Neural cell (in vitro differentiated cells): ENCODE data around the gene FAM177B.
A peak's percentile ranks its signal among the peaks of the same experiment; 100 is the strongest.

Experiments
- CTCF ChIP-seq: fragments of 450-650 bp; IDR thresholded peaks from 2 replicates; pipeline ENCODE4 v1.5.1; 2014; ENCODE audit warnings: antibody characterized with exemption, mild to moderate bottlenecking, moderate library complexity; ENCODE audit not compliant: poor library complexity, severe bottlenecking
- EP300 ChIP-seq: fragments of 450-650 bp; conservative IDR thresholded peaks from 2 replicates; pipeline ENCODE4 v1.6.1; 2014; ENCODE audit warnings: antibody characterized with exemption, mild to moderate bottlenecking, moderate library complexity; ENCODE audit not compliant: poor library complexity, severe bottlenecking
- EZH2 ChIP-seq: fragments of 200-600, 300-800 bp; shearing (Covaris generic), sonication (generic); IDR thresholded peaks from 2 replicates; pipeline ENCODE4 v1.6.1; 2014; ENCODE audit warnings: antibody characterized with exemption, low read length, borderline replicate concordance, mild to moderate bottlenecking; ENCODE audit not compliant: insufficient read depth, poor library complexity, severe bottlenecking
- MXI1 ChIP-seq: fragments of 450-650 bp; conservative IDR thresholded peaks from 2 replicates; pipeline ENCODE4 v1.6.1; 2014; ENCODE audit warnings: antibody characterized with exemption, mild to moderate bottlenecking; ENCODE audit not compliant: poor library complexity, severe bottlenecking
- POLR2AphosphoS5 ChIP-seq: IDR thresholded peaks from 2 replicates; pipeline ENCODE4 v1.6.1; 2012
- SMC3 ChIP-seq: fragments of 450-650 bp; conservative IDR thresholded peaks from 2 replicates; pipeline ENCODE4 v1.6.1; 2014; ENCODE audit warnings: antibody characterized with exemption, mild to moderate bottlenecking, moderate library complexity; ENCODE audit not compliant: poor library complexity

DNA sequence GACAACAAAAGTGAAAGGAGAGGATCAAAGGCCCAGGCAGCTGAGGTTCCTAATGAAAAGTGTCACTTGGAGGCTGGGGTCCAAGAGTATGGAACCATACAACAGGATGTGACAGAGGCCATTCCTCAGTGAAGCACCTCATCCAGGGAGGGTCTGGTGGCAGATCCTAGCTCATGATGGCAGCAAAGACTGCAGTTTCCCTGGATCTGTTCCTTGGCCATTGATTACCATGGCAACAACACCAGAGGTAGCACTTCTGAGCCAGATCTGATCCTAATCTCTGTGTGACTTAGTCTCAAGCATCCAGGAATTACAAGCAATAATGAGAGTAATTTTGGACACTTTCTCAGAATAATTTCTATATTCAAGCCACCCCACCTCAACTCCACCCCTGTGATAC is 12.9 kb downstream of the FAM177B start:
- peak; percentile 63 for TF ChIP-seq CTCF
- TF ChIP-seq MXI1, result peak; percentile 14
- no peak for TF ChIP-seq EZH2
- peak; percentile 65 for TF ChIP-seq SMC3
- no peak for TF ChIP-seq EP300
- no peak for TF ChIP-seq POLR2AphosphoS5
